ENCODE data around the gene AK9.

AK9 gene

DNA sequence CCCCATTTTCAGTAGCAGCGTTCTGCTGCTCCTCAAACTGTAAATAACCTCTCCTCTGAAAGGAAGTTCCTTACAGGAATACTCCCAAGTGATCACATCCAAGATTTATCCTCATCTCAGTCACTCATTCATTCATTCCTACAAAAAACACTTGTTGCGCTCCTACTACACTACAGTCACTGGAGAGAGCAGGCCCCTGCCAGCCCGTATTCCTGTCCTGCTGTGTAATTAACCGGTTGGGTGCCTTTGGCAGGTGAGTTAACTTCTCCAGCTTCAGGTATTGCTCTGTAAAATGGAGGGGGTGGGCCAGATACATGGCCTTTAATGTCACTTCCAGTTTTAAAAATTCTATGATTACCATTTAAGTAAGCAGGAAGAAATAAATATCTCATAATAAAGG is 192.9 kb downstream of the AK9 start:
- Histone ChIP-seq H3K27me3 (no peaks in the 10 kb centered on the region), H3K9me3 (no peaks in the 10 kb centered on the region), H3K4me1 (no peaks in the 10 kb centered on the region), H3K36me3 (no peaks in the 10 kb centered on the region), H3K4me3 (no peak overlapping the region), H3K27ac (no peak overlapping the region)
- DNase-seq: no peak
- intact Hi-C loops (cut with DNase I; ENCODE audit: low total_unique reads): no loop called here
- TF ChIP-seq, protein P1, sequence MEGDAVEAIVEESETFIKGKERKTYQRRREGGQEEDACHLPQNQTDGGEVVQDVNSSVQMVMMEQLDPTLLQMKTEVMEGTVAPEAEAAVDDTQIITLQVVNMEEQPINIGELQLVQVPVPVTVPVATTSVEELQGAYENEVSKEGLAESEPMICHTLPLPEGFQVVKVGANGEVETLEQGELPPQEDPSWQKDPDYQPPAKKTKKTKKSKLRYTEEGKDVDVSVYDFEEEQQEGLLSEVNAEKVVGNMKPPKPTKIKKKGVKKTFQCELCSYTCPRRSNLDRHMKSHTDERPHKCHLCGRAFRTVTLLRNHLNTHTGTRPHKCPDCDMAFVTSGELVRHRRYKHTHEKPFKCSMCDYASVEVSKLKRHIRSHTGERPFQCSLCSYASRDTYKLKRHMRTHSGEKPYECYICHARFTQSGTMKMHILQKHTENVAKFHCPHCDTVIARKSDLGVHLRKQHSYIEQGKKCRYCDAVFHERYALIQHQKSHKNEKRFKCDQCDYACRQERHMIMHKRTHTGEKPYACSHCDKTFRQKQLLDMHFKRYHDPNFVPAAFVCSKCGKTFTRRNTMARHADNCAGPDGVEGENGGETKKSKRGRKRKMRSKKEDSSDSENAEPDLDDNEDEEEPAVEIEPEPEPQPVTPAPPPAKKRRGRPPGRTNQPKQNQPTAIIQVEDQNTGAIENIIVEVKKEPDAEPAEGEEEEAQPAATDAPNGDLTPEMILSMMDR (IDR thresholded peaks at IDR 0.05): no peak

- no peak for DNase-seq
- Histone ChIP-seq H3K4me3 (no peak overlapping the region), H3K27me3 (no peaks in the 10 kb centered on the region), H3K9me3 (no peaks in the 10 kb centered on the region), H3K27ac (no peak overlapping the region), H3K4me1 (no peaks in the 10 kb centered on the region), H3K36me3 (no peaks in the 10 kb centered on the region)
- intact Hi-C loops (cut with DNase I; ENCODE audit: low total_unique reads): no loop called here
- TF ChIP-seq, protein P1 (IDR thresholded peaks at IDR 0.05): no peak
Observed at GRCh38 chr6:109496036-109496772, 194.8 kb downstream of the AK9 start.

GRCh38 chr6:109493865-109494264 is 197.1 kb downstream of the AK9 start:
- H3K27me3 ChIP-seq: no peaks in the 10 kb centered on the region
- no peaks in the 10 kb centered on the region for H3K4me1 ChIP-seq
- no peak overlapping the region for H3K4me3 ChIP-seq
- H3K27ac ChIP-seq: no peak overlapping the region
- H3K9me3 ChIP-seq: no peaks in the 10 kb centered on the region
- no peak for DNase-seq
- intact Hi-C loops (cut with DNase I; ENCODE audit: low total_unique reads): no loop called here
- H3K36me3 ChIP-seq: no peaks in the 10 kb centered on the region
- TF ChIP-seq, protein P1 (IDR thresholded peaks at IDR 0.05): no peak

- Histone ChIP-seq H3K4me3 (no peak overlapping the region), H3K36me3 (no peaks in the 10 kb centered on the region), H3K9me3 (no peaks in the 10 kb centered on the region), H3K4me1 (no peaks in the 10 kb centered on the region), H3K27me3 (no peaks in the 10 kb centered on the region), H3K27ac (no peak overlapping the region)
- no peak for DNase-seq
- TF ChIP-seq, protein P1 (IDR thresholded peaks at IDR 0.05): no peak
- intact Hi-C loops (cut with DNase I; ENCODE audit: low total_unique reads): no loop called here
Observed at GRCh38 chr6:109491207-109491938, 199.6 kb downstream of the AK9 start.

DNA sequence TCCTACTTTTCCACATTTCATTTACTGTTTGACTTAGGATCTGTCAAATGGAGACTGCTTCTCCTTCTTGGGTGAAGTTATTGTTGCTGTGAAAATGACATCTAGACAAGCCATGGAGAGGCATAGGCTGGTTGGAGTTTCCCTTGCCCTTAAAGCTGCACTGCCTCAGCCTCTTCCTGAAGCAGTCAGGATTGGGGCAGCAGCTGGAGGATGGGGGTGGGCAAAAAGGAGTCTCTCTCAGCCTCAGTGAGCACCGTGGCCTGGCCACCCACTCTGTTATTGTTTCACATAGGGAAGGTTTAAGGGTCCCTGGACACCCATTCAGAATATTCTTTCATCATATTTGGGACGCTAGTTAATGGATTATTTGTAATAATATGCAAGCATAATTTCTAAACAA is 200.3 kb downstream of the AK9 start:
- H3K27ac ChIP-seq: no peak overlapping the region

More for the DNA sequence above, 200.3 kb downstream of the AK9 start:
- no peak for DNase-seq
- no peaks in the 10 kb centered on the region for H3K27me3 ChIP-seq
- H3K9me3 ChIP-seq: no peaks in the 10 kb centered on the region
- TF ChIP-seq, protein P1 (IDR thresholded peaks at IDR 0.05): no peak
- H3K36me3 ChIP-seq: no peaks in the 10 kb centered on the region
- intact Hi-C loops (cut with DNase I; ENCODE audit: low total_unique reads): no loop called here
- no peaks in the 10 kb centered on the region for H3K4me1 ChIP-seq
- no peak overlapping the region for H3K4me3 ChIP-seq
